GM23248 (cell line): ENCODE measurements around the gene CLDN2. TPM values are rescaled to one million over a fixed set of nuclear protein-coding genes. Genes with fewer than 3 reads are reported as not detected.
"Not testable (repeated sequence)": the region's sequence is repeated elsewhere in the genome, so short reads cannot be mapped to it uniquely, and the experiment has no call there.

Source experiments
- DNase-seq: peaks from one replicate; pipeline ENCODE4 v3.0.0-alpha.2; 2015
- H2AFZ ChIP-seq: fragments of 200-600 bp; sonication (generic); 2 replicates; pipeline ENCODE4 v1.6.1; 2016; ENCODE audit warnings: antibody characterized with exemption
- H3F3A ChIP-seq: fragments of 200-600 bp; sonication (generic); 2 replicates; pipeline ENCODE4 v1.6.1; 2016; ENCODE audit warnings: mild to moderate bottlenecking, antibody characterized with exemption, mixed run types; ENCODE audit not compliant: insufficient read depth
- H3K27ac ChIP-seq: fragments of 200-600 bp; sonication (generic); 2 replicates; pipeline ENCODE4 v1.5.1; 2016; ENCODE audit warnings: mild to moderate bottlenecking
- H3K27me3 ChIP-seq: fragments of 200-600 bp; sonication (generic); replicated peaks from 2 replicates; pipeline ENCODE4 v1.6.1; 2016; ENCODE audit warnings: mild to moderate bottlenecking; ENCODE audit not compliant: insufficient read depth
- H3K36me3 ChIP-seq: fragments of 200-600 bp; sonication (generic); 2 replicates; pipeline ENCODE4 v1.6.1; 2016; ENCODE audit warnings: low read depth, mild to moderate bottlenecking
- H3K4me1 ChIP-seq: fragments of 200-600 bp; sonication (generic); 2 replicates; pipeline ENCODE4 v1.6.1; 2016; ENCODE audit warnings: mild to moderate bottlenecking; ENCODE audit not compliant: insufficient read depth
- H3K4me2 ChIP-seq: fragments of 200-600 bp; sonication (generic); one replicate; pipeline ENCODE4 v1.6.1; 2016; ENCODE audit warnings: mild to moderate bottlenecking; ENCODE audit not compliant: unreplicated experiment
- H3K4me3 ChIP-seq: fragments of 200-600 bp; sonication (generic); 2 replicates; pipeline ENCODE4 v1.5.1; 2016; ENCODE audit warnings: mild to moderate bottlenecking
- H3K79me2 ChIP-seq: fragments of 200-600 bp; sonication (generic); 2 replicates; pipeline ENCODE4 v1.6.1; 2016; ENCODE audit warnings: mild to moderate bottlenecking; ENCODE audit not compliant: insufficient read depth
- H3K9ac ChIP-seq: fragments of 200-600 bp; sonication (generic); 2 replicates; pipeline ENCODE4 v1.6.1; 2016; ENCODE audit warnings: mild to moderate bottlenecking
- H3K9me2 ChIP-seq: fragments of 200-600 bp; sonication (generic); 2 replicates; pipeline ENCODE4 v1.6.1; 2016; ENCODE audit warnings: mixed run types, mild to moderate bottlenecking, moderate library complexity; ENCODE audit not compliant: insufficient read depth
- H3K9me3 ChIP-seq: fragments of 200-600 bp; sonication (generic); one replicate; pipeline ENCODE4 v1.6.1; 2017; ENCODE audit warnings: low read depth
- H4K20me1 ChIP-seq: fragments of 200-600 bp; sonication (generic); 2 replicates; pipeline ENCODE4 v1.6.0; 2016; ENCODE audit not compliant: insufficient read depth
- EZH2 ChIP-seq: fragments of 200-600 bp; sonication (generic); IDR thresholded peaks from 2 replicates; pipeline ENCODE4 v1.6.1; 2018; ENCODE audit warnings: antibody characterized with exemption, mild to moderate bottlenecking; ENCODE audit not compliant: insufficient read depth, poor library complexity, severe bottlenecking
- EZH2phosphoT487 ChIP-seq: fragments of 200-600 bp; sonication (generic); IDR thresholded peaks from 2 replicates; pipeline ENCODE4 v1.6.1; 2018; ENCODE audit warnings: antibody characterized with exemption, moderate library complexity, mild to moderate bottlenecking, low read depth; ENCODE audit not compliant: insufficient read depth
- WGBS, 2 experiments: methylation state at CpG; one replicate each; pipeline ENCODE4 v1.1.6; 2015 to 2017; ENCODE audit warnings: low lambda C conversion rate in 2 of 2, low coverage in 1 of 2; ENCODE audit errors: missing lambda C conversion rate in 2 of 2; 5-methylcytosine and 5-hydroxymethylcytosine counted together
- in situ Hi-C: fragments of 300-500 bp; cut with MboI; formaldehyde crosslinking; loops from 2 replicates; pipeline ENCODE4 v1.15.0; 2020
- polyA plus RNA-seq: library from polyadenylated mRNA; unstranded; fragments of >200 nt; fragmentation: Nextera tagmentation; extraction: Ambion mirVana; gene quantifications from 2 replicates; pipeline ENCODE4 v1.2.1, GENCODE V29; 2016
- total RNA-seq: library from RNA; depleted of rRNA; stranded (reverse); fragments of >200 nt; shearing (Covaris generic); gene quantifications from 2 replicates; pipeline ENCODE4 v1.2.3, GENCODE V29; 2014

Gene CLDN2
- total and polyA plus RNA-seq, 2 experiments from 2014 or later, result not detected

DNA sequence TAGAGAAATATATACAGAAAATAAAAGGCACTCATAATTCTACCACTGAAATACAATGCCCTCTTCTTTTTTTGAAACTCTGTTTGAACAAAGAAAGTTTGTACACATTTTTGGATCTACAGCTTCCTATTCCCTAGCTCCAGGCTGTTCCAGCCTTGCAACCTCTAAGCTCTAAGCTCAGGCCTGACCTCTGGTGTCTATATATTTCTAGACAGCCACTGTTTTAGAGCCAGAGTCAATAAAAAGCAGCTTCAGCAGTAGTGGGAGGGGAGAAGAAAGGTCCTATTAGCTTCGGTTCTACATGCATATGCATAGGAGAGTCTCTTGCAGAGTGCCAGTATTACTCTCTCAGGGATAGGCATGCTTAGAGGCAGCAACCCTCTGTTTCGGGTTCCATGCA, 39.7 kb downstream of the CLDN2 start:
- H3K4me3 ChIP-seq, result no peak overlapping the region
- H4K20me1 ChIP-seq, result no peaks in the 10 kb centered on the region
- H2AFZ ChIP-seq, result no peak overlapping the region
- no peaks in the 10 kb centered on the region for H3F3A ChIP-seq
- H3K79me2 ChIP-seq, result no peaks in the 10 kb centered on the region
- peak; percentile 37 for DNase-seq
- H3K36me3 ChIP-seq, result no peaks in the 10 kb centered on the region
- no peaks in the 10 kb centered on the region for H3K9me2 ChIP-seq
- no peak overlapping the region for H3K4me2 ChIP-seq
- no peak overlapping the region for H3K9ac ChIP-seq
- no peak overlapping the region for H3K27ac ChIP-seq
- no peaks in the 10 kb centered on the region for H3K27me3 ChIP-seq
- peaks cover 7% of the 10 kb centered on the region for H3K4me1 ChIP-seq
- no peaks in the 10 kb centered on the region for H3K9me3 ChIP-seq
- TF ChIP-seq EZH2, result no peak
- TF ChIP-seq EZH2phosphoT487, result no peak
- in situ Hi-C loops, result no loop called here
- WGBS, 2 experiments, result 54 to 92% methylated on average over 1 to 2 of the region's 2 CpGs

DNA sequence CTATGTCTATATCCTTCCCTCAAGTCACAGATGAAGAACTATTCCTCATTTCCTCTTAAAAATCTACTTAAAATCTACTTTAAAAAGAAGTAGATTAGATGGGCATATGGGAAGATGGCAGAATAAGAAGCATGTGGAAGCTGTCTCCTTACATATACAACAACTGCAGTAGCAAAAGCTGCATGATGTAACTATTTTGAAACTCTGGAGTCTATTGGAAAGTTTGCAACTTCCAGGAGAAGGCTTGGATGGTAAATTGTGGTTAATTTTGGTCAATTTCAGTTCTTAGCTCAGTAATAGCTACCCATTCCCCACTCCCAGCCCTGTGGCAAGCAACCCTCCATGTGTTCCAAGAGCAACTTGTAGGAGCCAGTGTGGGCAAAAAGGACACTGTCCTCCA, 42.9 kb downstream of the CLDN2 start:
- Histone ChIP-seq H3F3A (no peaks in the 10 kb centered on the region), H4K20me1 (no peaks in the 10 kb centered on the region), H3K9me3 (no peaks in the 10 kb centered on the region), H3K9me2 (no peaks in the 10 kb centered on the region), H3K27ac (no peak overlapping the region), H2AFZ (no peak overlapping the region), H3K9ac (no peak overlapping the region), H3K36me3 (no peaks in the 10 kb centered on the region), H3K79me2 (no peaks in the 10 kb centered on the region), H3K4me3 (no peak overlapping the region), H3K27me3 (no peaks in the 10 kb centered on the region), H3K4me2 (no peak overlapping the region), H3K4me1 (no peaks in the 10 kb centered on the region)
- TF ChIP-seq EZH2phosphoT487, result no peak
- TF ChIP-seq EZH2, result no peak
- no peak for DNase-seq
- in situ Hi-C loops, result no loop called here

DNA sequence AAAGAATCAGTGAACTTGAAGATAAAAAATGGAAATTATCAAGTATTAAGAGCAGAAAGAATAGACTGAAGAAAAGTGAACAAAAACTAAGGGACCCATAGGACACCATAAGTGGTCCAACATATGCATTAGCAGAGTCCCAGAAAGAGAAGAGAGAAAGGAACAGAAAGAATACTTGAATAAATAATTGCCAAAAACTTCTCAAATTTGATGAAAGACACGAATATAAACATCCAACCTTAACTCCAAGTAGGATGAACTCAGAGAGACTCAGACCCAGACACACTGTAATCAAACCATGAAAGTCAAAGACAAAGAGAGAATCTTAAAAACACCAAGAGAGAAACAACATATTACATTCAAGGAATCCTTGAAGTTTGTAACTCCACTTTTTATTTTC, 44.1 kb downstream of the CLDN2 start:
- H3K79me2 ChIP-seq, result no peaks in the 10 kb centered on the region
- no peak overlapping the region for H2AFZ ChIP-seq
- 73 to 76% methylated on average over 1 of the region's 1 CpG for WGBS, 2 experiments
- no peaks in the 10 kb centered on the region for H3K27me3 ChIP-seq
- DNase-seq, result no peak
- no peak overlapping the region for H3K4me3 ChIP-seq
- H4K20me1 ChIP-seq, result no peaks in the 10 kb centered on the region
- H3K9me3 ChIP-seq, result no peaks in the 10 kb centered on the region
- no peak overlapping the region for H3K9ac ChIP-seq
- no peaks in the 10 kb centered on the region for H3K36me3 ChIP-seq
- no peaks in the 10 kb centered on the region for H3K9me2 ChIP-seq
- no peaks in the 10 kb centered on the region for H3F3A ChIP-seq
- H3K4me2 ChIP-seq, result no peak overlapping the region
- no peaks in the 10 kb centered on the region for H3K4me1 ChIP-seq
- no peak for TF ChIP-seq EZH2
- TF ChIP-seq EZH2phosphoT487, result no peak
- no peak overlapping the region for H3K27ac ChIP-seq
- in situ Hi-C loops, result no loop called here

DNA sequence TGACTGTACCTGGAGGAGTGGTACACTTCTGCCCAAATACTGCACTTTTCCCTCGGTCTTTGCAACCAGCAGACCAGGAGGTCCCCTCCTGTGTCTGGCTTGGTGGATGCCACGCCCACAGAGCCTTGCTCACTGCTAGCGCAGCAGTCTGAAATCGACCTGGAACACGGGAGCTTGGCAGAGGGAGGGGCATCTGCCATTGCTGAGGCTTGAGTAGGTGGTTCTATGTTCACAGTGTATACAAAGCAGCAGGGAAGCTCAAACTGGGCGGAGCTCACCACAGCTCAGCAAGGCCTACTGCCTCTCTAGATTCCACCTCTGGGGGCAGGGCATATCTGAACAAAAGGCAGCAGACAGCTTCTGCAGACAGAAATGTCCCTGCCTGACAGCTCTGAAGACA, 46.3 kb downstream of the CLDN2 start:
- 98 to 100% methylated on average over 1 to 6 of the region's 6 CpGs for WGBS, 2 experiments

DNA sequence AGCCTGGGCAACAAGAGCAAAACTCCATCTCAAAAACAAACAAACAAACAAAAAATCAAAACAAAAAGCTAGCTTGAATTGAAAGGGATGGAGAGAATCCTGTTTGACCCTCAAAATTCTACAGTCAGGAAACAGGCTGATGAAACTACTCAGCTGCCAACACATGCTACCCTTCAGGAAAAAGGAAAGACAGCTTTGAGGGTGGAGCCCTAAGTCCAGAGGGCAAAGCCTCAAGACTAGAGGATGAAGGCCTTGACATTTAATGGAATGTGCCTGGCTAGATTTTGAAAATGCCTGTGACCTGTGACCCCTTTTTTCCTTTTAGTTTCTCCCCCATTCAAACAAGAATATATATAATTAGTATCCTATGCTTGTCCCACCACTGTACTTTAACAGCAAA, 52.7 kb downstream of the CLDN2 start:
- H3K4me1 ChIP-seq, result no peaks in the 10 kb centered on the region
- H3K4me2 ChIP-seq, result no peak overlapping the region
- no peak for DNase-seq
- no peaks in the 10 kb centered on the region for H3K36me3 ChIP-seq
- H3K27ac ChIP-seq, result no peak overlapping the region
- no peaks in the 10 kb centered on the region for H3K79me2 ChIP-seq
- no peak overlapping the region for H3K9ac ChIP-seq
- no peaks in the 10 kb centered on the region for H3F3A ChIP-seq
- in situ Hi-C loops, result no loop called here
- H4K20me1 ChIP-seq, result no peaks in the 10 kb centered on the region
- no peak for TF ChIP-seq EZH2phosphoT487
- no peak for TF ChIP-seq EZH2
- H3K4me3 ChIP-seq, result no peak overlapping the region
- H3K27me3 ChIP-seq, result no peaks in the 10 kb centered on the region
- H3K9me3 ChIP-seq, result no peaks in the 10 kb centered on the region
- H3K9me2 ChIP-seq, result no peaks in the 10 kb centered on the region
- no peak overlapping the region for H2AFZ ChIP-seq

More for the DNA sequence above, 46.3 kb downstream of the CLDN2 start:
- H2AFZ ChIP-seq, H3K4me1 ChIP-seq, H4K20me1 ChIP-seq, H3K9me3 ChIP-seq, H3K4me2 ChIP-seq, H3K36me3 ChIP-seq, DNase-seq, H3K4me3 ChIP-seq, in situ Hi-C loops, H3K79me2 ChIP-seq, H3F3A ChIP-seq, H3K27ac ChIP-seq, H3K27me3 ChIP-seq, H3K9ac ChIP-seq, H3K9me2 ChIP-seq: not testable (repeated sequence)
